Progenitor cell of endocrine pancreas (in vitro differentiated cells): ENCODE data around the gene SHE. TPM values are rescaled to one million over a fixed set of nuclear protein-coding genes. Genes with fewer than 3 reads are reported as not detected.

Experiments
- DNase-seq: peaks from one replicate; pipeline ENCODE4 v3.0.0; 2021; ENCODE audit warnings: low spot score; ENCODE audit not compliant: unreplicated experiment
- H3K27ac Mint-ChIP-seq: 2 replicates; pipeline ENCODE4 v1.8.0; 2021; ENCODE audit warnings: mild to moderate bottlenecking, moderate library complexity, mixed read lengths
- H3K27me3 Mint-ChIP-seq: 2 replicates; pipeline ENCODE4 v1.8.0; 2021; ENCODE audit warnings: mixed read lengths
- H3K36me3 Mint-ChIP-seq: 2 replicates; pipeline ENCODE4 v1.8.0; 2022; ENCODE audit warnings: mixed read lengths; ENCODE audit not compliant: insufficient read depth
- H3K4me1 Mint-ChIP-seq: 2 replicates; pipeline ENCODE4 v1.8.0; 2021; ENCODE audit warnings: low read depth, mixed read lengths
- H3K4me3 Mint-ChIP-seq: 2 replicates; pipeline ENCODE4 v1.8.0; 2021; ENCODE audit warnings: low read depth, mild to moderate bottlenecking, moderate library complexity, mixed read lengths
- H3K9me3 Mint-ChIP-seq: 2 replicates; pipeline ENCODE4 v1.8.0; 2021; ENCODE audit warnings: low read depth, mixed read lengths
- total RNA-seq: library from RNA; stranded (reverse); gene quantifications from 2 replicates; pipeline ENCODE4 v1.2.1, GENCODE V29; 2021
- TF ChIP-seq, protein P1 (sequence below): fragments of 200-600 bp; sonication (generic); IDR thresholded peaks from one replicate; pipeline ENCODE4 v1.5.0; 2021; ENCODE audit warnings: antibody characterized with exemption, mild to moderate bottlenecking; ENCODE audit not compliant: unreplicated experiment

SHE gene
- total RNA-seq, 1 donor from 2014 or later, result not detected

DNA sequence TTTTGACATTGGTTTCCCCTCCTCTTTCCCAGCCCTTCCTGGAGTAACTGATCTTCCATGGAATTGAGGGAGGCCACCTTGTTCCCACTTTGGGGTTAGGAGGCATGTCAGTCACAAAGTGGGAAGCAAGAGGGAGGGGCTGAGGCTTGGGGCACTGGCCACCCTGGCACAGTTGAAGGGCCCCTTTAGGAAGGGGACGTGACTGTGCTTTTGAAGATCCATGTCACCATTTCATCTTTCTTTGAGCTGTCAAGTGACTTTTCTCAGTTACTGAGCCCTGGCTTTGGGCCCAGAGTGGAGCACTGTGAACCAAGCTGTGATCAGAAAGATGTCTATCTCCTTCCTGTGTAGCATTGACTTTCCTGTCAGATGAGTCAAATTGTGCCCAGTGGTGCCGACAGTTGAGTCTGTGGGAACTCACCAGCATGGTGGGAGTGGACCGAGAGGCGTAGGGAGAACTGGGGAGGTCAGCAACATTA is 38.7 kb downstream of the SHE start:
- Mint-ChIP-seq H3K27ac (no peak overlapping the region), H3K4me3 (no peak overlapping the region), H3K9me3 (no peaks in the 10 kb centered on the region), H3K27me3 (no peaks in the 10 kb centered on the region), H3K36me3 (no peaks in the 10 kb centered on the region), H3K4me1 (no peaks in the 10 kb centered on the region)
- DNase-seq, result no peak
- TF ChIP-seq, protein P1, sequence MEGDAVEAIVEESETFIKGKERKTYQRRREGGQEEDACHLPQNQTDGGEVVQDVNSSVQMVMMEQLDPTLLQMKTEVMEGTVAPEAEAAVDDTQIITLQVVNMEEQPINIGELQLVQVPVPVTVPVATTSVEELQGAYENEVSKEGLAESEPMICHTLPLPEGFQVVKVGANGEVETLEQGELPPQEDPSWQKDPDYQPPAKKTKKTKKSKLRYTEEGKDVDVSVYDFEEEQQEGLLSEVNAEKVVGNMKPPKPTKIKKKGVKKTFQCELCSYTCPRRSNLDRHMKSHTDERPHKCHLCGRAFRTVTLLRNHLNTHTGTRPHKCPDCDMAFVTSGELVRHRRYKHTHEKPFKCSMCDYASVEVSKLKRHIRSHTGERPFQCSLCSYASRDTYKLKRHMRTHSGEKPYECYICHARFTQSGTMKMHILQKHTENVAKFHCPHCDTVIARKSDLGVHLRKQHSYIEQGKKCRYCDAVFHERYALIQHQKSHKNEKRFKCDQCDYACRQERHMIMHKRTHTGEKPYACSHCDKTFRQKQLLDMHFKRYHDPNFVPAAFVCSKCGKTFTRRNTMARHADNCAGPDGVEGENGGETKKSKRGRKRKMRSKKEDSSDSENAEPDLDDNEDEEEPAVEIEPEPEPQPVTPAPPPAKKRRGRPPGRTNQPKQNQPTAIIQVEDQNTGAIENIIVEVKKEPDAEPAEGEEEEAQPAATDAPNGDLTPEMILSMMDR, result no peak

DNA sequence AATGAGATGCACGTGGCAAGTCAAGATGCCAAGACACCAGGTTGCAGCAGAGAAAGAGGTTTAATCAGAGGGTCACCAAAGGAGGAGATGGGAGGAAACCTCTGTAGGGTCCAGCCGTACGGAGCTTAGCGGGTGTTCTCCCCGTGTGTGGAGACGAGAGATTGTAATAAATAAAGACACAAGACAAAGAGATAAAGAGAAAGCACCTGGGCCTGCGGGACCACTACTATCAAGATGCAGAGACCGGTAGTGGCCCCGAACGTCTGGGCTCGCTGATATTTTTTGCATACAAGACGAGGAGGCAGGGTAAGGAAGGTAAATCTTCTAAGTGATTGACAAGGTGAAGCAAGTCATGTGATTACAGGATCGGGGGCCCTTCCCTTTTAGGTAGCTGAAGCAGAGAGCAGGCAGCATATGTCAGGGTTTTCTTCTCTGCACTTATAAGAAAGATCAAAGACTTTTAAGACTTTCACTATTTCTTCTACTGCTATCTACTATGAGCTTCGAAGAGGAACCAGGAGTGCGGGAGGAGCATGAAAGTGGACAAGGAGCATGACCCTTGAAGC is 41.4 kb downstream of the SHE start:
- Mint-ChIP-seq H3K27ac (no peak overlapping the region), H3K4me1 (no peaks in the 10 kb centered on the region), H3K36me3 (no peaks in the 10 kb centered on the region), H3K9me3 (no peaks in the 10 kb centered on the region), H3K4me3 (no peak overlapping the region), H3K27me3 (no peaks in the 10 kb centered on the region)
- DNase-seq, result no peak
- TF ChIP-seq, protein P1, result no peak

DNA sequence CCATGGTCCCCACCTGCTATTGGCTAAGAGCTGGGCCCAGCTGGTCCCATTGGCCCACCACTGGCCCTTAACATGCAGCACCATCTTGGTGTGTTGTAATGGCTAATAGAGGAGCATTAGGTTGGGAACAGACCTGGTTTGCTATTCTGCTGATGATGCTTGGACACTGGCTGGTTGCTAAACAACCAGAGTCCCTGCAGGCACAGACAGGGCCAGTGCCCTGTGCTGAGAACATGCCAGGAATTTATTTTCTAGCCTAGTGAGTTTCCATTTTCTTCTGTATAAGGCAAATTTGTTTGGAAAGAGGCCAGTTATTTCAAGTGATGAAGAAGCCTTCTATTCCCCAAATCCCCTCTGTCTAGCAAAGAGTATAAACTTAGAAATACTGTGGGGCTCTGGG is 43.1 kb downstream of the SHE start:
- H3K27ac Mint-ChIP-seq, result no peak overlapping the region
- TF ChIP-seq, protein P1, result no peak
- no peak for DNase-seq
- no peaks in the 10 kb centered on the region for H3K9me3 Mint-ChIP-seq
- no peaks in the 10 kb centered on the region for H3K27me3 Mint-ChIP-seq
- no peak overlapping the region for H3K4me3 Mint-ChIP-seq
- H3K4me1 Mint-ChIP-seq, result no peaks in the 10 kb centered on the region
- no peaks in the 10 kb centered on the region for H3K36me3 Mint-ChIP-seq

DNA sequence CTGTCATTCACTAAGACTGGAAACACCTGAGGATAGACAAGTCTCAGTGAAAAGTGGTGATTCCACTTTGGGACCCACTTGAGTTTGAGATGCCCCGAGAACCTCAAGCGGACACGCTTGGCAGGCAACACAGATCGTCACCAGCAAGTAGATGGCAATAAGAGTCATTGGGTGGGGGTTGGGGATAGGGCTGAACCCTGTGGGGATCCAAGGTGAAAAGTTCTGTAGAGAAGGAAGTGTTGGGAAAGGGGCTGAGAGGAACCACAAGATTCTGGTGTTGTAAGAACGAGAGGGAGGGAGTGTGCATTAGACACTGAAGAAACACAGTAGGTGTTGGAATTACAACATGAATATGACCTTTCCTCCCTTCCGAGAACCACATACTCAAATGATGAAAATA is 45.6 kb downstream of the SHE start:
- H3K4me1 Mint-ChIP-seq, result no peaks in the 10 kb centered on the region
- DNase-seq, result no peak
- no peak overlapping the region for H3K27ac Mint-ChIP-seq
- no peaks in the 10 kb centered on the region for H3K36me3 Mint-ChIP-seq
- TF ChIP-seq, protein P1, result no peak
- no peak overlapping the region for H3K4me3 Mint-ChIP-seq
- no peaks in the 10 kb centered on the region for H3K9me3 Mint-ChIP-seq
- H3K27me3 Mint-ChIP-seq, result peaks cover 14% of the 10 kb centered on the region

DNA sequence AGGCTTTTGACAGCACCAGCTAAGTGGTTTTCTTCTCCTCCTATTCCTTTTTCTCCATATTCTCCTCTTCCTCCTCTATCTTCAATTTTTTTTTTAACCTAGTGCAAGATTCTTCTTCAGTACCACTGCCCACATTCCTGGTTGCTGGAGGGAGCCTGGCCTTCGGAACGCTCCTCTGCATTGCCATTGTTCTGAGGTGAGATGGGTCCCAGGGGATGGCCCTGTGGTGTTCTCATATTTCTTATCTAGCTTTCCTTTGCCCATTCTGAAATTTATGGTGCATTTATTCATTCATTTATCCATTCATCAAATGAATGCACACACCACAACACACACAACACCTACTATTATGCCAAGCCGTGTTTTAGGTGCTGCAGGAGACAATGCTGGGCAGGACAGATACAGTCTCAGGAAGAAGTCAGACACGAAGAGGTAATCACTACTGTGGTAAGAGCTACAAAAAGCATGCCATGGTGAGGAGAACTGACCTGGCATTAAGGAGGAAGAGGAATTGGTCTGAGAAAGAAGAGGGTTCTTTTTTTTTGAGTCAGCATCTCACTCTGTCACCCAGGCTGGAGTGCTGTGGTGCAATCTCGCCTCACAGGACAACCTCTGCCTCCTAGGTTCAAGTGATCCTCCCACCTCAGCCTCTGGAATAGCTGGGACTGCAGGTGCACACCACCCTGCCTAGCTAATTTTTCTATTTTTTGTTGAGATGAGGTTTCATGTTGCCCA is 47.7 kb downstream of the SHE start:
- Mint-ChIP-seq H3K4me3 (no peak overlapping the region), H3K27ac (no peak overlapping the region), H3K36me3 (no peaks in the 10 kb centered on the region), H3K4me1 (no peaks in the 10 kb centered on the region), H3K9me3 (no peaks in the 10 kb centered on the region), H3K27me3 (peaks cover 15% of the 10 kb centered on the region)
- TF ChIP-seq, protein P1, result no peak
- DNase-seq, result no peak
